Inflammatory macrophage (primary cell): ENCODE measurements around the gene CREB3.

Experiments used
- DNase-seq, 2 donors: peaks; one replicate each; pipeline ENCODE4 v3.0.0-alpha.2; 2020 to 2022

Gene CREB3

GRCh38 chr9:35783418-35783817, 51.0 kb downstream of the CREB3 start:
- no peak for DNase-seq
